Stimulated activated CD4-positive, alpha-beta T cell treated with anti-CD3 and anti-CD28 coated beads, Interleukin-1b, Interleukin-23, amount 100 ng/mL, for 24 hours (primary cell): ENCODE data around the gene GPAT3.
"Not testable (repeated sequence)": the region's sequence is repeated elsewhere in the genome, so short reads cannot be mapped to it uniquely, and the experiment has no call there.

Experiments
- DNase-seq, 4 experiments: peaks; one replicate each; pipeline ENCODE4 v3.0.0-alpha.2; 2020; ENCODE audit warnings: low read depth in 4 of 4, low spot score in 1 of 4

The GPAT3 gene

DNA sequence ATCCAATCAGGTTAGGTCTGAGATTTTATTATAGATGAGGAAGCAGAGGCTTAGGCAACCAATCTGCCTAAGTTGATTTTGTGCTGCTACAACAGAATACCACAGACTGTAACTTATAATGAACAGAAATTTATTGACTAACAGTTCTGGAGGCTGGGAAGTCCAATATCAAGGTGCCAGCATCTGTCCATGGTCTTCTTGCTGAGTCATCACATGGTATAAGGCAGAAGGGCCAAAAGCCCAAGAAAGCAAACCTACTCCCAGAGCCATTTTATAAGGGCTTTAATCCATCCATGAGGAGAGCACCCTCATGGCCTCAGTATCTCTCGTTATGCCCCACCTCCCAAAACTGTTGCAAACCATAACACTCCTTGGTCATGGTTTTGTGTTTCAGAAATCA lies 55.8 kb downstream of the GPAT3 start:
- DNase-seq = no peak

DNA sequence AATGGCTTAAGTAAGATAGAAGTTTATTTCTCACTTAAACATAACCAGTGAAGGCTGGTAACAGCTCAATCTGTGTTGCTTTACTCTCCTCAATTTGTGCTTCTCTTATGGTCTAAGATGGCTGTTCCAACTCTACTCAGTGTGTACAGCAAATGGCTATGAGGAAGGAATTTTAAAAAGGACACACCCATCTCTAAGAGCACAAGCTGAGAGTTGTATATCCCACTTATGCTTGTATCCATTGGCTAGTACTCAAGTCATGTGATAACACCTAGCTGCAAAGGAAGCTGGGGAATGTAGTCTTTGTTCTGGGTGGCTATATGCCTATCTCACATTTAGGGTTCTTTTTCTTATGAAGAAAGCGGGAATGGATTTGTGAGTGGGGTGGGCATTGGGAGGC lies 63.3 kb downstream of the GPAT3 start:
- no peak for DNase-seq

GRCh38 chr4:83603129-83603528 lies 67.2 kb downstream of the GPAT3 start:
- no peak for DNase-seq

GRCh38 chr4:83604321-83604720 lies 68.4 kb downstream of the GPAT3 start:
- no peak for DNase-seq

DNA sequence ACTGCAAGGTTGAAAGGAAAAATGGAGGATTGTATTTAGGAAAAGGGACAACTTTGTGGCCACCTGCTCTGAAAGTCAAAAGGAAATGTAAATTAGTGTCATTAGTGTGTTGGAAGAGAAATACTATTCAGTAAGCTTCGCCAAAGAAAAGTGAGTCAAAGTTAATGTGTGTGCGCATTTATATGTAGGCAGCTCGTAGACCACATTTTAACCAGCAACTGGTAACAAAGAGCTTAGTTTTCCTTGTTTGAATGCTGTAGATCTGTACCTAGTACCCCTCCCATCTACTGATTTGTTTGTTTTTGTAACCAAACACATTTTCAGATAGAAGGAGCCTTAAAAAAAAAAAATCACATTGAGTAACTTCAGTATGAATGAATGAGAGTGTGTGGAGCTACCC lies 69.3 kb downstream of the GPAT3 start:
- DNase-seq = no peak

DNA sequence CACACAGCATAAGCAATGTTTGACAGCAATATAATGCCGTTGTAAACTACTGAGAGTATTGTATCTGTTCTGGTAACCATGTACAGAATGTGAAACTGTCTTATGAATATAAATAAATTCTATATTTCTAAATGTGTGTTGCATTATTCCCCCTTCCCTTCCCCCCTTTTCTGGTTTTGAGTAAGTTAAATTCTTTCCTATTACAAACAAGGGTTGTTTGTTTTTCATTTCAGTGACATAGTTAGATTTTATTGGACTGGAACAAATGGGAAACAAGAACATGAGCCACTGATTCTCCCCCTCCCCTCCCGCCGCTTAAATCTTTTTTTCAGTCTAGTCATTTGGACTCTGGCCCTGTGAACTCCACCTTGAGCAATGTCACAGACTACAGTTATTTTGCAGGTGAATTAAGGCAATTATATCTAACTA lies 69.8 kb downstream of the GPAT3 start:
- no peak for DNase-seq

DNA sequence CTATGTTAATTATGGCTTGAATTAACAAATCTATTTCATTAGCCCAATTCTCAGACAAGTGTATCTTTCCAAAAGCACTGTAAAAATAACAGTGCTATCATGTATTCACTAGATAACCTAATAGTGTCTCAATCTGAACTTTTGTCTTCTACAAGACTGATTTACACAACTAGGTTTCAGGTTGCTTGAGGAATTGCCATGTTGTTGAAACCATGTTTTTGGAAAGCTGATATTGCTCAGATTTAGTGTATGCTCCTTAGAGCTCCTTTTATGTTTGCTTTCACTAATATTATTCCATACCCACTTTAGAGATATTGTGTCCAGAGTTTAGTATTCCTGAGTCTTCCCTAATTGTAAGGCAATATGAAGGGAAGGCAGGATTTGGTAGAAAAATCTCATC lies 70.6 kb downstream of the GPAT3 start:
- DNase-seq = no peak

GRCh38 chr4:83606898-83607297 lies 71.0 kb downstream of the GPAT3 start:
- no peak for DNase-seq

DNA sequence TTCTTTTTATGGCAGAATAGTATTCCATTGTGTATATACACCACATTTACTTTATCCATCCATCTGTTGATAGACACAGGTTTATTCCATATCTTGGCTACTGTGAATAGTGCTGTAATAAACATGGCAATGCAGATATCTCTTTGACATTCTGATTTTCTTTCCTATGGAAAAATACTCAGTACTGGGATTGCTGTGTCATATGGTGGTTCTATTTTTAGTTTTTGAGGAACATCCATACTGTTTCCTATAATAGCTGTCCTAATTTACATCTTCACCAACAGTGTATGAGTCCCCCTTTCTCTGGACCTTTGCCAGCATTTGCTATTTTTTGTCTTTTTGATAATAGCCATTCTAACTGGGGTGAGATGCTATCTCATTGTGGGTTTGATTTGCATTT lies 73.5 kb downstream of the GPAT3 start:
- DNase-seq = no peak

DNA sequence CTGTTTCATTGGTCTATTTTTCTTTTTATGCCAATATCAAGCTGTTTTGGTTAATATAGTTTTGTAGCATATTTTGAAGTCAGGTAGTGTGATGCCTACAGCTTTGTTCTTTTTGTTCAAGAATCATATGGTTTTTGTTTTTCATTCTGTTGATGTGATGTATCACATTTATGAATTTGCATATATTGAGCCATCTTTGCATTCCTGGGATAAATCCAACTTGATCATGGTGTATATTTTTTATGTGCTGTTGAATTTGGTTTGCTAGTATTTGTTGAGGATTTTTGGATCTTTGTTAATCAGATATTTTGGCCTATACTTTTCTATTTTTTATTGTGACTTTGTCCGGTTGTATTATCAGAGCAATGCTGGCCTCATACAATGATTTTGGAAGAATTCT lies 74.8 kb downstream of the GPAT3 start:
- DNase-seq = no peak

GRCh38 chr4:83613023-83613422 lies 77.1 kb downstream of the GPAT3 start:
- no peak for DNase-seq

- DNase-seq = no peak
These were observed 78.1 kb downstream of the GPAT3 start for GRCh38 chr4:83613994-83614393.

DNA sequence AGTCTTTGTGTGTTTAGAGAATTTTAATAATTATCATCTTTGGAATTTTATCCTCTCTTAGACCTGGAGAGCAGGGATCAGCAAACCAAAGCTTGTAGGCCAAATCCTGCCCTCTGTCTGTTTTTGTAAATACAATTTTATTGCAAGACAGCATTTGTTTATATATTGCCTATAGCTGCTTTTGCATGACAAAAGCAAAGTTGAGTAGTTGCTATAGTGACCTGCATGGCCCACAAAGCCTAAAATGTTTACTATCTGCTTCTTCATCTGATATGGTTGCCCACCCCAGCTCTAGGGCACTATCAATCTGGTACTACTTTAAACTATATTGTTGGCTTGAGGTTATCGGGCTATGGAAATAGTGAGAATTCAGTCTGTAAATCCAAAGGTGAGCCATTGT lies 80.3 kb downstream of the GPAT3 start:
- no peak for DNase-seq

- no peak for DNase-seq
These were observed 81.6 kb downstream of the GPAT3 start for GRCh38 chr4:83617371-83618035.

- no peak for DNase-seq
These were observed 82.5 kb downstream of the GPAT3 start for GRCh38 chr4:83618431-83618830.

- DNase-seq = no peak
These were observed 83.2 kb downstream of the GPAT3 start for GRCh38 chr4:83618991-83619645.

DNA sequence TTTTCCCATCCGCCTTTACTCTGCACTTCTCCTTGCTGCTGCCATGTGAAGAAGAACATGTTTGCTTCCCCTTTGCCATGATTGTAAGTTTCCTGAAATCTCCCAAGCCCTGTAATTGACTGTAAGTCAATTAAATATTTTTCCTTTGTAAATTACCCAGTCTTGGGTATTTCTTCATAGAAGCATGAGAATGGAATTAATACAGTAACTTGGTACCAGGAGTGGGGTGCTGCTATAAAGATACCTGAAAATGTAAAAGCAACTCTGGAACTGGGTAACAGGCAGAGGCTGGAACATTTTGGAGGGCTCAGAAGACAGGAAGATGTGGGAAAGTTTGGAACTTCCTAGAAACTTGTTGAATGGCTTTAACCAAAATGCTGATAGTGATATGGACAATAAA lies 86.2 kb downstream of the GPAT3 start:
- DNase-seq = not testable (repeated sequence)

GRCh38 chr4:83625821-83626220 lies 89.9 kb downstream of the GPAT3 start:
- DNase-seq = no peak

DNA sequence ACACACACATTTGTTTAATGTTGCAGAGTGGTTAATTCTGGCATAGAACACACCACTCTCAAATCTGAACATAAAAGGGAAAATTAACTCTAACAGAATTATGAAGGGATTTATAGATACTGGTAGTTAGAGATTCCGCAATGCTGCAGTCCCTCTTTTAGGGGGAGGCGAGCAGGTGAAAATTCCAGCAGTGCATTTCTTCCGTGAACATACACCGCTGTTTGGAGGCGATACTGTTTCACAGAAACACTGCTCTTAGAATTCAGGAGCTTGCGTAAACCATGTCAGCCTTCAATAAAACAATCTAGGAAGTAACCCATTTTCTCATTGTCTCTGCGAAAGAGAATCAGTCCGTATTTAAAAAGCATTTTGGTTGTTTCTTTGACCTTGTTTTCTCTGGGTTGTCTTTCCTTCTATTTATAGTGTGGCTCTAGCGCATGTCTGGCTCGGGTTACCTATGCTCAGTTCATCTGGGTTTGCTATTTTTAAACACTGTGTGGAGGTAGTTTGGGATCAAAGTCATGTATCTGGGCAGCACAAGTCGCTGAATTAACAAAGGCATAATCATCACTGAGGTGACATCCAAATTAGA lies 90.4 kb downstream of the GPAT3 start:
- DNase-seq = no peak

DNA sequence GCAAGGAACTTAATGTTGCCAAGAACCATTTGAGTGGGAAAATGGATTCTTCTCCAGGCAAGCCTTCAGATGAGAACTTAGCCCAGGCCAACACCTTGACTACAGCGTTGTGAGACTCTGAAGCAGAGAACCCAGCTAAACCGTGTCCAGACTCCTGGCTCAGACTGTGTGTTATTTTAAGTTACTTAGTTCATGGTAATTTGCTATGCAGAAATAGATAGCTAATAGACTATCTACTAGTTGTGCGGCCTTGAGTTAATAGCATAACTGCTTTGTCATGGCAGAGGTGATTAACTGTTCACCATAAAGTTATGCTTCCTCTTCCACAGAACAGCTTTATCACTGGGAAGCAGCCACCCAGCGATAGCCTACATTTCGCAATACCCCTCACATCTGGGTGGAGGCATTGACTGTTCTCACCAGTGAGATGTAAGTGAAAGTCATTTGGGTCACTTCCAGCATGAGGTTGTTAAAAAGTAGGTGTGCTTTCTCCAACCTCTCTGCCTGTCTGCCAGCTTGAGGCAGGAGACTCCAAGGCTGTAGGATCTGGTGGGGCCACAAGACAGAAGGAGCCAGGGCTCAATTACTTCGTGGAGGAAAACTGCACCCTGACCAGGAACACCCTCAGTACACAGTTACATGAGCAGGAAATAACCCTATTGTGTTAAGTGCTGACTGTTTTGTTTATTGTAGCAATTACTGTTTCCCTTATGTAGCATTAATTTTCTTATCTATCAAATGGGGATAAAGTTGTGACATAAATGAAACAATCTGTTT lies 94.2 kb downstream of the GPAT3 start:
- no peak for DNase-seq

- DNase-seq = no peak
These were observed 95.2 kb downstream of the GPAT3 start for GRCh38 chr4:83631066-83631465.

DNA sequence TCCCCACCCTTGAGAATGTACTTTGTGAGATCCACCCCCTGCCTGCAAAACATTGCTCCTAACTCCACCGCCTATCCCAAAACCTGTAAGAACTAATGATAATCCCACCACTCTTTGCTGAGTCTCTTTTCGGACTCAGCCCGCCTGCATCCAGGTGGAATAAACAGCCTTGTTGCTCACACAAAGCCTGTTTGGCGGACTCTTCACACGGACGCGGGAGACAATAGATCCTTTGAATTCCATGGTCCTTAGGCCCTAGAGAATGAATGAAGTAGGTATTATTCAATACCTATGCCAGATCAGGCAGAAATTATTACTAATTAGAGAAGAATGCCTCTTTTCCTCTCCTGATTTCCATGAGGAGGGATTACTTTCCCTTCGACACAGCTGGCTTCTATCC lies 101.0 kb downstream of the GPAT3 start:
- no peak for DNase-seq
